ENCODE measurements around the gene ZFAND5. TPM values are rescaled to one million over a fixed set of nuclear protein-coding genes. Genes with fewer than 3 reads are reported as not detected.

Gene ZFAND5
- total RNA-seq, 1 donor from 2014 or later: 105 TPM

DNA sequence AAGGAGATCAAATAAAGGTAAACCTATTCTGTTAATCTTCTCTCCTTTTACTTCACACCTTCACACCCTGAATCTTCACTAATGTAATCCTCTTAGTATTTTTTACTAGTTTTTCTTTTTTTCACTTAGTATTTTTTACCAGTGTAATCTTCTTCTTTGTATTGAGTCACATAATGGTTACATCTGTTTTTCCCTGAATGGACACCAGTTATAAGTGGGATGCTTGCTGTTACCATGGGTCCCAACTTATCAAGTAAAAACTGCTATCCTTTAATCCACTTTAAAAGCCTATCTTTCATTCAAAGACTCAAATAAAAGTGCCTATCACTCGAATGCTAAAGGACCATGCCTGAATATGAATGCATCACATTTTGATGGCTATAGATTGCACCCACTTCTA is 15.1 kb downstream of the ZFAND5 start:
- no peak for DNase-seq (ENCODE audit: low read depth)
- TF ChIP-seq, protein P1, sequence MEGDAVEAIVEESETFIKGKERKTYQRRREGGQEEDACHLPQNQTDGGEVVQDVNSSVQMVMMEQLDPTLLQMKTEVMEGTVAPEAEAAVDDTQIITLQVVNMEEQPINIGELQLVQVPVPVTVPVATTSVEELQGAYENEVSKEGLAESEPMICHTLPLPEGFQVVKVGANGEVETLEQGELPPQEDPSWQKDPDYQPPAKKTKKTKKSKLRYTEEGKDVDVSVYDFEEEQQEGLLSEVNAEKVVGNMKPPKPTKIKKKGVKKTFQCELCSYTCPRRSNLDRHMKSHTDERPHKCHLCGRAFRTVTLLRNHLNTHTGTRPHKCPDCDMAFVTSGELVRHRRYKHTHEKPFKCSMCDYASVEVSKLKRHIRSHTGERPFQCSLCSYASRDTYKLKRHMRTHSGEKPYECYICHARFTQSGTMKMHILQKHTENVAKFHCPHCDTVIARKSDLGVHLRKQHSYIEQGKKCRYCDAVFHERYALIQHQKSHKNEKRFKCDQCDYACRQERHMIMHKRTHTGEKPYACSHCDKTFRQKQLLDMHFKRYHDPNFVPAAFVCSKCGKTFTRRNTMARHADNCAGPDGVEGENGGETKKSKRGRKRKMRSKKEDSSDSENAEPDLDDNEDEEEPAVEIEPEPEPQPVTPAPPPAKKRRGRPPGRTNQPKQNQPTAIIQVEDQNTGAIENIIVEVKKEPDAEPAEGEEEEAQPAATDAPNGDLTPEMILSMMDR (conservative IDR thresholded peaks at IDR 0.05; ENCODE audit: low read depth, low read length): no peak
- H3K4me3 ChIP-seq (ENCODE audit: low read depth, low read length): no peak overlapping the region

DNA sequence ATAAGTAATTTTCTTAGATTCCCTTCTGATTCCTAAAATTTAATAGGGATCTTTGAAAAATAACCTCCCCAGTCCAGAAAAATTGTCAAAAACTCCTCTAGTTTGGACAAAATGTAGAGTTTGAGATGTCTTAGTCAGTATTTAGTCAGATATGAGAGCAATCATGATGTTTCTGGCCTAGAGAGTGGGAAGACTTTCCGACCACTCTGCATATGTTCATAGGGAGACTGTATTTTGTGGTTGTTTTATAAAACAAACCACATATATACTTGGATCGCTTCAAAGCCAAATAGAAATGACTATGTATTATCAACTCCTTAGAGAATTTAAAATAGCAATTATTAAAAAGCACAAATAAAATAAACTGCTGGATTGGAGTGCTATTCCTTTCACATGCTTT is 15.8 kb downstream of the ZFAND5 start:
- no peak overlapping the region for H3K4me3 ChIP-seq (ENCODE audit: low read depth, low read length)
- no peak for DNase-seq (ENCODE audit: low read depth)
- TF ChIP-seq, protein P1 (conservative IDR thresholded peaks at IDR 0.05; ENCODE audit: low read depth, low read length): no peak

DNA sequence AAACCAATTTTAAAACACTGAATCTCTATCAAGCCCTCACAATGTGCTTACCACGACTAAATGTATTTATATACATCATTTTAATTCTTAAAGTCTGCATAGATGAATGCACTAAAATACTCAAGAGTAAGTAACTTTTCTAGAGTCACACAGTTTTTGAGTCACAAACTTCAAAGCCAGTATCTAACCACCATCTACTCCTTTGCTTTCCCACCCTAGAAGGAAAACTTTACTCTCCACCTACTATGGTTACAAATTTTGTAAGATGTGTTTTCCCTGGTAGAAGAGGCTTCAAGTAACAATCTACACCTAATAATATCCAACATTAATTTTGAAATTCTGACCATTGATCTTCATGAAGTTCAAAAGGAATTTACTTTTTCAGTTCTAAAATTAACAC is 18.7 kb downstream of the ZFAND5 start:
- TF ChIP-seq, protein P1 (conservative IDR thresholded peaks at IDR 0.05; ENCODE audit: low read depth, low read length): no peak
- no peak overlapping the region for H3K4me3 ChIP-seq (ENCODE audit: low read depth, low read length)
- no peak for DNase-seq (ENCODE audit: low read depth)

DNA sequence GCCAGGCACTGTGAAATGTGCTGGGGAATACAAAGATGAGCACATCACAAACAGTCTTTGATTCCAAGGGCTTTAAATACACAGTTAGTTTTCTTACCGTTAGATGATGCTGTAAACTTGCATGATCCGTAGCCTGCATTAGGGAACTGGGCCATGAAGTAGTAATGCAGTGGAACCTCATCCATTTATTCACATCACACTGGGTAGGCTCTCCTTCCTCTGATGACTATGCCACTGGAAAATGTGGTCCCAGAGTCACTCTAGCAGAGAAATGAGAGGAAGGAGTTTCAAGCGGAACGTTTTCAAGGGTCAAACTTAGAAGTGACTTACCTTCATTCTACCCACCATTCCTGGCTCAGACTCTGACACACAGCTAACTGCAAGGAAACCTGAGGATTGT is 26.4 kb downstream of the ZFAND5 start:
- DNase-seq (ENCODE audit: low read depth): peak; percentile 93
- TF ChIP-seq, protein P1 (conservative IDR thresholded peaks at IDR 0.05; ENCODE audit: low read depth, low read length): no peak

DNA sequence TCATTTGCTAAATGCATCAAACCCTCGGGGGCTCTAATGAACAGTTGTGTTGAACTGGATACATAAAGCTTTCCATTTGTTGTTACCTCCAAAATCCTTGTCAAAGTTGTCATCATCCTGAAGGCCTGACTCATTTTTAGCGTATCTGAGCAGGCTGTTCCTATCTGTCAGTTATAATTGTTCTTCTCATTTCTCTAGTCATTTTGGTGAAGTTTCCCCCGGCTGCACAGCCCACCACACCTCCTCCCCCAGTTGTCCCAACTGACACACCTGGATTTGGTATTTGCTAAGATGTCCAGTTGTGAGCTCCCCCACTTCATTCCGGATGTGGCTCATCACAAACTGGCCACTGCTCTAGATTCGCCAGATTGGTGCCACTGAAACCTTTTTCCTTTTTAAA is 27.7 kb downstream of the ZFAND5 start:
- TF ChIP-seq, protein P1 (conservative IDR thresholded peaks at IDR 0.05; ENCODE audit: low read depth, low read length): no peak

More for the DNA sequence above, 26.4 kb downstream of the ZFAND5 start:
- no peak overlapping the region for H3K4me3 ChIP-seq (ENCODE audit: low read depth, low read length)

DNA sequence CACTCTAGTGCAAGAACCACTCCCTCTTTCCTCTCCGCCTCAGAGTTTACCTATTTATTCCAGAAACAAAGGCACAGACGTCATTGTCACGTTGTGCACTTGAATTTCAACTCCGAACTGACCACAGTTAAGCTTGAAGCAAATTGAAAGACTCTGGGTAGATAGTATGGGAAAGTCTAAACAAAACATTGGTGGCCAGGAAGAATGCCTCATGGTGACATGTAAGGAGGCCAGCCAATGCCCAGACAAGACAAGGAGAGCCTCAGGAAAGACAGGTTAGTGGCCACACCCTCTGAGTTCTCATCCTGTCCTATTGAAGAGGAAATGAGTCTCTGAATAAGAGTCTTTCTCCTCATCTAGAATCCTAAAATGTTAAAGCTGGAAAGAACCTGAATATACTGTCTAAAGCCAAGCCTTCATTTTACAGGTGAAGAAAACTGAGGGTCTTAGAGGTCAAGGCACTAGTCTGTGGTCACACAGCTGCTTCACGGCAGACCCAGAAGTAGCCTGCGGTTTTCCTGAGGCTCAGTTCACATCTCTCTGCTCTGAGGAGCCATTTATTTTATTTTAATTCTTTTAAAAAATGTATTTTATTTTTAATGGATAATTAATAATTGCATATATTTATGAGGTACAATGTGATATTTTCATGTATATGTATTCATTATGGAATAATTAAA is 30.2 kb downstream of the ZFAND5 start:
- DNase-seq (ENCODE audit: low read depth): no peak
- TF ChIP-seq, protein P1 (conservative IDR thresholded peaks at IDR 0.05; ENCODE audit: low read depth, low read length): no peak
- H3K4me3 ChIP-seq (ENCODE audit: low read depth, low read length): no peak overlapping the region

More for the DNA sequence above, 27.7 kb downstream of the ZFAND5 start:
- no peak for DNase-seq (ENCODE audit: low read depth)
- no peak overlapping the region for H3K4me3 ChIP-seq (ENCODE audit: low read depth, low read length)

DNA sequence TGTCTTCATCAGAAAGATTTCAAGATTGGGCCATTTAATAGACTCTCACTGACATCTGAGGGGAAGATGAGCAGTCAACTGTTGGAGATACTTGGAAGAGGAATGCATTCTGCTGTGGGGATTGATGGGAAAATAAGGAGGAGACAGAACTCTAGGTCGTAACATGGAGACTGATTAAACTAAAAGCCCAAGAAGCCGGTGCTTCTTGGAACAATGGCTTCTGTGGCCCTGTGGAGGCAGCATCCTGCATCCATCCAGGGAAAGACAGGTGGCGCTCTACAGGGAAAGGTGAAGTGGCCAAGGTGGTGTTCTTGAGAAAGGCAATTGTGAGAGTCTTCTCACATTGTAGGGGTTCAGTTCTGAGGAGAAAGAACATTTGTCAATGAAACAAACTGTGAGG is 31.3 kb downstream of the ZFAND5 start:
- TF ChIP-seq, protein P1 (conservative IDR thresholded peaks at IDR 0.05; ENCODE audit: low read depth, low read length): peak; percentile 29
- no peak overlapping the region for H3K4me3 ChIP-seq (ENCODE audit: low read depth, low read length)
- DNase-seq (ENCODE audit: low read depth): no peak

Measured in epithelial cell of proximal tubule (primary cell).